HG02943 (cell line): ENCODE data around the gene WNK2.
"Not testable (repeated sequence)": the region's sequence is repeated elsewhere in the genome, so short reads cannot be mapped to it uniquely, and the experiment has no call there.

ENCODE experiments used
- ATAC-seq: cut with Tn5 transposase; IDR thresholded peaks from one replicate; pipeline ENCODE4 v1.9.1; 2021; ENCODE audit warnings: mild to moderate bottlenecking, low read depth, moderate library complexity; ENCODE audit not compliant: unreplicated experiment

The WNK2 gene

GRCh38 chr9:93353413-93354310 is 169.7 kb downstream of the WNK2 start:
- ATAC-seq: not testable (repeated sequence)

- ATAC-seq: no peak
These were observed 170.5 kb downstream of the WNK2 start for GRCh38 chr9:93354451-93354850.

- no peak for ATAC-seq
These were observed 171.9 kb downstream of the WNK2 start for GRCh38 chr9:93355827-93356226.

GRCh38 chr9:93357649-93358048 is 173.7 kb downstream of the WNK2 start:
- ATAC-seq: no peak

GRCh38 chr9:93359907-93360306 is 176.0 kb downstream of the WNK2 start:
- not testable (repeated sequence) for ATAC-seq

GRCh38 chr9:93361995-93362394 is 178.1 kb downstream of the WNK2 start:
- no peak for ATAC-seq

- ATAC-seq: no peak
These were observed 180.9 kb downstream of the WNK2 start for GRCh38 chr9:93364734-93365426.

GRCh38 chr9:93365427-93366118 is 181.6 kb downstream of the WNK2 start:
- no peak for ATAC-seq

GRCh38 chr9:93366119-93366447 is 182.1 kb downstream of the WNK2 start:
- no peak for ATAC-seq

GRCh38 chr9:93366486-93366885 is 182.5 kb downstream of the WNK2 start:
- ATAC-seq: not testable (repeated sequence)

GRCh38 chr9:93368437-93368836 is 184.5 kb downstream of the WNK2 start:
- no peak for ATAC-seq

GRCh38 chr9:93369686-93370085 is 185.7 kb downstream of the WNK2 start:
- ATAC-seq: no peak
